ENCODE data around the gene SMYD3. TPM values are rescaled to one million over a fixed set of nuclear protein-coding genes. Genes with fewer than 3 reads are reported as not detected.

SMYD3 gene
- total and polyA plus RNA-seq, 2 of the 4 experiments (the other 2 are of a cell fraction), result 26.5 to 37.6 TPM

- BruUV-seq (replicated peaks), result no TSS peak
- Histone ChIP-seq H4K8ac (ENCODE audit: low read depth in 2 of 2, low read length in 2 of 2) (no peak overlapping the region), H4K91ac (ENCODE audit: insufficient read depth, low read depth, low read length) (no peak overlapping the region), H3K9ac (ENCODE audit: low read depth, low read length) (no peak overlapping the region), H3K4me1 (ENCODE audit: control insufficient read depth, insufficient read depth, low read length) (no peaks in the 10 kb centered on the region), H3K4me3 (ENCODE audit: insufficient read depth, low read depth, low read length) (no peak overlapping the region), H2AK9ac (replicated peaks; ENCODE audit: low read depth, low read length, poor library complexity) (no peak overlapping the region), H2BK120ac (ENCODE audit: low read depth, low read length) (no peak overlapping the region), H3K23ac (ENCODE audit: low read depth, low read length) (no peak overlapping the region), H3K9me1 (ENCODE audit: insufficient read depth, low read length) (no peaks in the 10 kb centered on the region), H3K27me3 (ENCODE audit: control insufficient read depth, insufficient read depth, low read length) (no peaks in the 10 kb centered on the region), H3K9me3 (ENCODE audit: control insufficient read depth, insufficient read depth, low read length) (no peaks in the 10 kb centered on the region), H2BK20ac (ENCODE audit: low read depth, low read length) (no peak overlapping the region), H4K5ac (ENCODE audit: low read depth, low read length) (no peak overlapping the region), H3K18ac (ENCODE audit: low read depth, low read length) (no peak overlapping the region), H3K36me3 (ENCODE audit: control insufficient read depth, insufficient read depth, low read length) (no peaks in the 10 kb centered on the region), H4K20me1 (ENCODE audit: insufficient read depth, low read length) (no peaks in the 10 kb centered on the region), H2AK5ac (ENCODE audit: low read depth, low read length) (no peak overlapping the region), H3K56ac (ENCODE audit: extremely low read depth, insufficient read depth, low read length) (no peak overlapping the region), H3K27ac (ENCODE audit: insufficient read depth, low read length) (no peak overlapping the region), H2BK5ac (ENCODE audit: low read depth, low read length, poor library complexity, severe bottlenecking) (no peak overlapping the region), H3K4me2 (ENCODE audit: low read depth, low read length) (no peak overlapping the region), H3K79me1 (ENCODE audit: low read depth in 1 of 2, low read length in 2 of 2) (no peaks in the 10 kb centered on the region), H3K4ac (ENCODE audit: low read depth, low read length) (no peak overlapping the region), H3K14ac (replicated peaks; ENCODE audit: low read depth, low read length) (no peak overlapping the region), H2BK15ac (ENCODE audit: low read depth, low read length) (no peak overlapping the region), H2AFZ (replicated peaks; ENCODE audit: low read length, poor library complexity) (no peak overlapping the region)
- intact Hi-C loops (cut with micrococcal nuclease) (no loop called here), in situ Hi-C loops (cut with MboI; ENCODE audit: low sequenced_read_pairs) (no loop called here), dilution Hi-C loops (cut with HindIII; ENCODE audit: low sequenced_read_pairs, unreplicated experiment) (no loop called here)
- CTCF ChIA-PET, result no interaction called here
- WGBS, 2 experiments (ENCODE audit: extremely low coverage in 2 of 2, insufficient read length in 1 of 2), result no CpG with 5 or more reads among the region's 8 CpGs
- POLR2A ChIA-PET (ENCODE audit: unreplicated experiment), result no interaction called here
- TF ChIP-seq RCOR1 (IDR thresholded peaks at IDR 0.05; ENCODE audit: insufficient replicate concordance, low read length), result no peak
- TF ChIP-seq USF2 (IDR thresholded peaks at IDR 0.05; ENCODE audit: low read depth, low read length), result no peak
- TF ChIP-seq MAFK (IDR thresholded peaks at IDR 0.05; ENCODE audit: low read depth, low read length), result no peak
- no peak for TF ChIP-seq SMC3 (IDR thresholded peaks at IDR 0.05; ENCODE audit: low read depth, low read length)
- no peak for TF ChIP-seq CTCF (conservative IDR thresholded peaks at IDR 0.05; ENCODE audit: low read depth, low read length)
- TF ChIP-seq BHLHE40 (IDR thresholded peaks at IDR 0.05; ENCODE audit: low read depth, low read length), result no peak
- TF ChIP-seq MAZ (IDR thresholded peaks at IDR 0.05; ENCODE audit: borderline replicate concordance, low read depth, low read length), result no peak
- TF ChIP-seq NFE2L2 (IDR thresholded peaks at IDR 0.05; ENCODE audit: low read depth, low read length), result no peak
- no peak for TF ChIP-seq ELK1 (IDR thresholded peaks at IDR 0.05; ENCODE audit: borderline replicate concordance, low read depth, low read length)
- no peak for TF ChIP-seq CEBPB (IDR thresholded peaks at IDR 0.05; ENCODE audit: low read depth, low read length)
- TF ChIP-seq POLR2A (IDR thresholded peaks at IDR 0.05; ENCODE audit: low read depth, low read length), result no peak
- TF ChIP-seq FOS (IDR thresholded peaks at IDR 0.05; ENCODE audit: low read depth, low read length), result no peak
- TF ChIP-seq RFX5 (IDR thresholded peaks at IDR 0.05; ENCODE audit: low read depth, low read length), result no peak
- TF ChIP-seq MXI1 (IDR thresholded peaks at IDR 0.05; ENCODE audit: borderline replicate concordance, low read depth, low read length), result no peak
- no peak for TF ChIP-seq RAD21 (IDR thresholded peaks at IDR 0.05; ENCODE audit: low read length)
- TF ChIP-seq CHD1 (IDR thresholded peaks at IDR 0.05; ENCODE audit: low read depth, low read length), result no peak
- ATAC-seq (ENCODE audit: low read depth) (no peak), DNase-seq (no peak)
Measured at GRCh38 chr1:245937316-245938045, 569.6 kb downstream of the SMYD3 start.
